Measurements from ENCODE around the gene RAD51B. TPM values are rescaled to one million over a fixed set of nuclear protein-coding genes. Genes with fewer than 3 reads are reported as not detected.

The RAD51B gene
- total and polyA plus RNA-seq, 2 of the 13 experiments (the other 11 are each of a cell fraction or from before 2014, with no cell fraction given): 7.0 to 9.5 TPM

DNA sequence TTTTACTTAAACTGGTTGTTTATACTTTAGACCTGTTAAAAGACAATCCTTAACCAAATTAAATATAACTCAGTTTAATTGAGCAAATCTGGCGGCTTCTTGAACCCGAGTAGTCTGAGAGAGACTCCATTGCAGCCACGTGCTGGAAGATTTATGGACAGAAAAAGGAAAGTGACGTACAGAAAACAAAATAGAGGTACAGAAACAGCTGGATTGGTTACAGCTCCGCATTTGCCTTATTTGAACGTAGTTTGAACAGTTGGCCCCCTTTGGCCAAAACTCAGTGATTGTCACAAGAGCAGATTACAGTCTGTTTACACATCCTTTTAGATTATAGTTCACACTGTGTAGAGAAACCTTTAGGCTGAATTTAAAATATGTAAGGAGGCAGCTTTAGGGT lies 155.9 kb downstream of the RAD51B start:
- intact Hi-C loops (cut with micrococcal nuclease; ENCODE audit: unreplicated experiment) (no loop called here), in situ Hi-C loops (cut with HindIII; ENCODE audit: extremely low pct_ligation_motif_present, low pct_unique_long_range_greater_than_20kb) (no loop called here)
- no peaks in the 10 kb centered on the region for H3K27me3 ChIP-seq (ENCODE audit: control insufficient read depth in 1 of 2, insufficient read depth in 2 of 2, low read length in 2 of 2)
- CTCF ChIA-PET (ENCODE audit: low intra/inter-chr PET ratio, low total read pairs): no interaction called here
- BruUV-seq (replicated peaks): no TSS peak
- no peak for FAIRE-seq
- H3K9me3 ChIP-seq (ENCODE audit: low read length): no peaks in the 10 kb centered on the region
- no peak overlapping the region for H3K9ac ChIP-seq (ENCODE audit: insufficient read depth, low read depth, low read length)
- POLR2A ChIA-PET: no interaction called here
- H4K20me1 ChIP-seq (ENCODE audit: insufficient read depth, low read length): no peaks in the 10 kb centered on the region
- no peak overlapping the region for H2AFZ ChIP-seq (ENCODE audit: low read length)
- 85% methylated on average over 6 of the region's 6 CpGs for WGBS (ENCODE audit: low lambda C conversion rate)
- no peak overlapping the region for H3K4me3 ChIP-seq (replicated peaks in 1 of 3; ENCODE audit: insufficient read depth in 1 of 3, low read depth in 2 of 3, low read length in 3 of 3)
- no peak for TF ChIP-seq ZBTB10 (CRISPR knock-in tag; IDR thresholded peaks at IDR 0.05; ENCODE audit: borderline replicate concordance)
- no peak for TF ChIP-seq RBAK (CRISPR knock-in tag; IDR thresholded peaks at IDR 0.05)
- no peak for TF ChIP-seq DNMT1 (CRISPR knock-in tag; IDR thresholded peaks at IDR 0.05)
- TF ChIP-seq KMT2B (CRISPR knock-in tag; IDR thresholded peaks at IDR 0.05): no peak
- TF ChIP-seq SOX6 (IDR thresholded peaks at IDR 0.05): no peak
- TF ChIP-seq SOX6 (CRISPR knock-in tag; IDR thresholded peaks at IDR 0.05): no peak
- no peak for TF ChIP-seq KAT2B (IDR thresholded peaks at IDR 0.05; ENCODE audit: borderline replicate concordance, low read depth, low read length)
- no peak for TF ChIP-seq HNRNPLL (IDR thresholded peaks at IDR 0.05; ENCODE audit: low read depth, low read length, poor library complexity, severe bottlenecking)
- no peak for TF ChIP-seq MATR3 (CRISPR knock-in tag; IDR thresholded peaks at IDR 0.05)
- TF ChIP-seq, protein P1, sequence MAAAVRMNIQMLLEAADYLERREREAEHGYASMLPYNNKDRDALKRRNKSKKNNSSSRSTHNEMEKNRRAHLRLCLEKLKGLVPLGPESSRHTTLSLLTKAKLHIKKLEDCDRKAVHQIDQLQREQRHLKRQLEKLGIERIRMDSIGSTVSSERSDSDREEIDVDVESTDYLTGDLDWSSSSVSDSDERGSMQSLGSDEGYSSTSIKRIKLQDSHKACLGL (CRISPR knock-in tag; IDR thresholded peaks at IDR 0.05): no peak
- TF ChIP-seq BRD4 (CRISPR knock-in tag; IDR thresholded peaks at IDR 0.05): no peak
- TF ChIP-seq ZNF7 (CRISPR knock-in tag; IDR thresholded peaks at IDR 0.05): no peak
- no peak for TF ChIP-seq SRSF9 (IDR thresholded peaks at IDR 0.05; ENCODE audit: borderline replicate concordance, insufficient read depth, low read depth, low read length, poor library complexity, severe bottlenecking)
- no peak overlapping the region for H3K4me2 ChIP-seq (ENCODE audit: low read depth, low read length)
- peaks cover 10% of the 10 kb centered on the region for H3K4me1 ChIP-seq (ENCODE audit: insufficient read depth, low read length)
- no peaks in the 10 kb centered on the region for H3K36me3 ChIP-seq (replicated peaks in 1 of 2; ENCODE audit: control insufficient read depth in 1 of 2, insufficient read depth in 2 of 2, low read length in 2 of 2)
- DNase-seq (ENCODE audit: low spot score): no peak
- ATAC-seq: no peak
- H3K27ac ChIP-seq (ENCODE audit: extremely low read length, insufficient read depth, low read length): no peak overlapping the region
- H3K79me2 ChIP-seq (ENCODE audit: insufficient read depth, low read length): no peaks in the 10 kb centered on the region

Data from HepG2 (cell line).